Renal cortical epithelial cell (primary cell): ENCODE measurements around the gene SNX4. TPM values are rescaled to one million over a fixed set of nuclear protein-coding genes. Genes with fewer than 3 reads are reported as not detected.
"Not testable (repeated sequence)": the region's sequence is repeated elsewhere in the genome, so short reads cannot be mapped to it uniquely, and the experiment has no call there.

Experiments
- DNase-seq: peaks from one replicate; pipeline ENCODE4 v3.0.0-alpha.2; 2011; ENCODE audit warnings: low read depth
- total RNA-seq: library from RNA; depleted of rRNA; stranded (reverse); fragments of >200 nt; gene quantifications from 2 replicates; pipeline ENCODE4 v1.2.3, GENCODE V29; 2014

SNX4 gene
- total RNA-seq, 1 donor from 2014 or later = 82.4 TPM

- DNase-seq = no peak
These were observed 57.2 kb downstream of the SNX4 start for GRCh38 chr3:125462722-125463299.

GRCh38 chr3:125461896-125462295 lies 58.1 kb downstream of the SNX4 start:
- DNase-seq = no peak

GRCh38 chr3:125460233-125460632 lies 59.8 kb downstream of the SNX4 start:
- DNase-seq = no peak

- peak; percentile 21 for DNase-seq
These were observed 76.1 kb downstream of the SNX4 start for GRCh38 chr3:125443923-125444322.

GRCh38 chr3:125442506-125442905 lies 77.5 kb downstream of the SNX4 start:
- no peak for DNase-seq

- DNase-seq = no peak
These were observed 79.0 kb downstream of the SNX4 start for GRCh38 chr3:125440970-125441369.

GRCh38 chr3:125440559-125440955 lies 79.4 kb downstream of the SNX4 start:
- no peak for DNase-seq

- peak; percentile 35 for DNase-seq
These were observed 82.2 kb downstream of the SNX4 start for GRCh38 chr3:125437631-125438435.

- DNase-seq = no peak
These were observed 83.1 kb downstream of the SNX4 start for GRCh38 chr3:125436921-125437320.

- DNase-seq = no peak
These were observed 84.8 kb downstream of the SNX4 start for GRCh38 chr3:125435231-125435630.

- DNase-seq = no peak
These were observed 85.4 kb downstream of the SNX4 start for GRCh38 chr3:125434582-125435011.

GRCh38 chr3:125433611-125434041 lies 86.4 kb downstream of the SNX4 start:
- peak; percentile 48 for DNase-seq

GRCh38 chr3:125433091-125433534 lies 86.9 kb downstream of the SNX4 start:
- DNase-seq = no peak

GRCh38 chr3:125431912-125432790 lies 87.9 kb downstream of the SNX4 start:
- DNase-seq = peak; percentile 13

GRCh38 chr3:125431391-125431790 lies 88.6 kb downstream of the SNX4 start:
- DNase-seq = no peak

GRCh38 chr3:125428216-125428830 lies 91.7 kb downstream of the SNX4 start:
- no peak for DNase-seq

- no peak for DNase-seq
These were observed 101.7 kb downstream of the SNX4 start for GRCh38 chr3:125418306-125418705.

- DNase-seq = no peak
These were observed 103.8 kb downstream of the SNX4 start for GRCh38 chr3:125416235-125416634.

- no peak for DNase-seq
These were observed 105.3 kb downstream of the SNX4 start for GRCh38 chr3:125414669-125415068.

GRCh38 chr3:125410922-125411321 lies 109.1 kb downstream of the SNX4 start:
- DNase-seq = no peak

- peak; percentile 93 for DNase-seq
These were observed 113.9 kb downstream of the SNX4 start for GRCh38 chr3:125406070-125406469.

- DNase-seq = not testable (repeated sequence)
These were observed 114.5 kb downstream of the SNX4 start for GRCh38 chr3:125405515-125405914.
